ENCODE measurements around the gene RNF182.
"Not testable (repeated sequence)": the region's sequence is repeated elsewhere in the genome, so short reads cannot be mapped to it uniquely, and the experiment has no call there.

The RNF182 gene

GRCh38 chr6:13972602-13973001 is 47.9 kb downstream of the RNF182 start:
- H3K23ac ChIP-seq (ENCODE audit: low read length); H2AK5ac ChIP-seq (ENCODE audit: low read length); H4K8ac ChIP-seq (ENCODE audit: low read depth, low read length); H3K4me3 ChIP-seq (ENCODE audit: low read length); H3K18ac ChIP-seq (ENCODE audit: low read length); DNase-seq; H3K27ac ChIP-seq (ENCODE audit: low read depth, low read length); H2BK15ac ChIP-seq (replicated peaks; ENCODE audit: low read depth); H3K4me1 ChIP-seq (ENCODE audit: control insufficient read depth, low read depth, low read length); H3K27me3 ChIP-seq (ENCODE audit: insufficient read depth, low read length, poor library complexity); H2BK120ac ChIP-seq (ENCODE audit: low read depth, low read length); H3K4ac ChIP-seq (ENCODE audit: low read depth, low read length); H3K4me2 ChIP-seq (ENCODE audit: low read length); H4K5ac ChIP-seq (ENCODE audit: low read length); H3K79me1 ChIP-seq (ENCODE audit: low read length); H3K36me3 ChIP-seq (ENCODE audit: control insufficient read depth, insufficient read depth, low read length); H3K9ac ChIP-seq (ENCODE audit: low read length); H2BK5ac ChIP-seq (ENCODE audit: low read length); H3K79me2 ChIP-seq (ENCODE audit: control insufficient read depth, insufficient read depth, low read length); H3K56ac ChIP-seq (ENCODE audit: low read length): not testable (repeated sequence)
- no CpG with 5 or more reads among the region's 3 CpGs for WGBS (ENCODE audit: extremely low coverage, insufficient coverage, low lambda C conversion rate)

- not testable (repeated sequence) for H4K8ac ChIP-seq (ENCODE audit: low read depth, low read length); H3K36me3 ChIP-seq (ENCODE audit: control insufficient read depth, insufficient read depth, low read length); H3K4me2 ChIP-seq (ENCODE audit: low read length); H3K18ac ChIP-seq (ENCODE audit: low read length); H3K9ac ChIP-seq (ENCODE audit: low read length); H3K56ac ChIP-seq (ENCODE audit: low read length); H3K79me1 ChIP-seq (ENCODE audit: low read length); H3K27ac ChIP-seq (ENCODE audit: low read depth, low read length); H3K4ac ChIP-seq (ENCODE audit: low read depth, low read length); H4K5ac ChIP-seq (ENCODE audit: low read length); H3K27me3 ChIP-seq (ENCODE audit: insufficient read depth, low read length, poor library complexity); H2BK15ac ChIP-seq (replicated peaks; ENCODE audit: low read depth); H3K23ac ChIP-seq (ENCODE audit: low read length); DNase-seq; H2AK5ac ChIP-seq (ENCODE audit: low read length); H3K4me3 ChIP-seq (ENCODE audit: low read length); H3K79me2 ChIP-seq (ENCODE audit: control insufficient read depth, insufficient read depth, low read length); H2BK120ac ChIP-seq (ENCODE audit: low read depth, low read length); H2BK5ac ChIP-seq (ENCODE audit: low read length); H3K4me1 ChIP-seq (ENCODE audit: control insufficient read depth, low read depth, low read length)
- WGBS (ENCODE audit: extremely low coverage, insufficient coverage, low lambda C conversion rate), result no CpG with 5 or more reads among the region's 3 CpGs
These were observed 48.7 kb downstream of the RNF182 start for GRCh38 chr6:13973422-13973821.

GRCh38 chr6:13978102-13978640 is 53.4 kb downstream of the RNF182 start:
- Histone ChIP-seq H2BK5ac (ENCODE audit: low read length) (no peak overlapping the region), H3K27ac (ENCODE audit: low read depth, low read length) (no peak overlapping the region), H2BK15ac (replicated peaks; ENCODE audit: low read depth) (no peak overlapping the region), H3K4me2 (ENCODE audit: low read length) (no peak overlapping the region), H3K79me2 (ENCODE audit: control insufficient read depth, insufficient read depth, low read length) (no peaks in the 10 kb centered on the region), H3K27me3 (ENCODE audit: insufficient read depth, low read length, poor library complexity) (no peaks in the 10 kb centered on the region), H3K4me1 (ENCODE audit: control insufficient read depth, low read depth, low read length) (no peaks in the 10 kb centered on the region), H2BK120ac (ENCODE audit: low read depth, low read length) (no peak overlapping the region), H2AK5ac (ENCODE audit: low read length) (no peak overlapping the region), H3K36me3 (ENCODE audit: control insufficient read depth, insufficient read depth, low read length) (no peaks in the 10 kb centered on the region), H3K79me1 (ENCODE audit: low read length) (no peaks in the 10 kb centered on the region), H4K8ac (ENCODE audit: low read depth, low read length) (no peak overlapping the region), H3K4ac (ENCODE audit: low read depth, low read length) (no peak overlapping the region), H3K18ac (ENCODE audit: low read length) (no peak overlapping the region), H4K5ac (ENCODE audit: low read length) (no peak overlapping the region), H3K9ac (ENCODE audit: low read length) (no peak overlapping the region), H3K4me3 (ENCODE audit: low read length) (no peak overlapping the region), H3K56ac (ENCODE audit: low read length) (no peak overlapping the region), H3K23ac (ENCODE audit: low read length) (no peak overlapping the region)
- no CpG with 5 or more reads among the region's 6 CpGs for WGBS (ENCODE audit: extremely low coverage, insufficient coverage, low lambda C conversion rate)
- DNase-seq, result no peak

- H3K36me3 ChIP-seq (ENCODE audit: control insufficient read depth, insufficient read depth, low read length), result no peaks in the 10 kb centered on the region
- H3K27ac ChIP-seq (ENCODE audit: low read depth, low read length), result no peak overlapping the region
- no peak overlapping the region for H2AK5ac ChIP-seq (ENCODE audit: low read length)
- no peak overlapping the region for H4K5ac ChIP-seq (ENCODE audit: low read length)
- H3K4me2 ChIP-seq (ENCODE audit: low read length), result no peak overlapping the region
- H3K56ac ChIP-seq (ENCODE audit: low read length), result no peak overlapping the region
- H3K4ac ChIP-seq (ENCODE audit: low read depth, low read length), result no peak overlapping the region
- H3K79me2 ChIP-seq (ENCODE audit: control insufficient read depth, insufficient read depth, low read length), result no peaks in the 10 kb centered on the region
- DNase-seq, result no peak
- WGBS (ENCODE audit: extremely low coverage, insufficient coverage, low lambda C conversion rate), result no CpG with 5 or more reads among the region's 2 CpGs
- H2BK5ac ChIP-seq (ENCODE audit: low read length), result no peak overlapping the region
- H4K8ac ChIP-seq (ENCODE audit: low read depth, low read length), result no peak overlapping the region
- no peaks in the 10 kb centered on the region for H3K4me1 ChIP-seq (ENCODE audit: control insufficient read depth, low read depth, low read length)
- H3K23ac ChIP-seq (ENCODE audit: low read length), result no peak overlapping the region
- no peaks in the 10 kb centered on the region for H3K27me3 ChIP-seq (ENCODE audit: insufficient read depth, low read length, poor library complexity)
- H3K4me3 ChIP-seq (ENCODE audit: low read length), result no peak overlapping the region
- H2BK15ac ChIP-seq (replicated peaks; ENCODE audit: low read depth), result no peak overlapping the region
- H3K79me1 ChIP-seq (ENCODE audit: low read length), result no peaks in the 10 kb centered on the region
- no peak overlapping the region for H3K9ac ChIP-seq (ENCODE audit: low read length)
- H2BK120ac ChIP-seq (ENCODE audit: low read depth, low read length), result no peak overlapping the region
- H3K18ac ChIP-seq (ENCODE audit: low read length), result no peak overlapping the region
These were observed 54.0 kb downstream of the RNF182 start for GRCh38 chr6:13978787-13979186.

- Histone ChIP-seq H3K56ac (ENCODE audit: low read length) (no peak overlapping the region), H2BK15ac (replicated peaks; ENCODE audit: low read depth) (no peak overlapping the region), H3K79me1 (ENCODE audit: low read length) (no peaks in the 10 kb centered on the region), H3K4me2 (ENCODE audit: low read length) (no peak overlapping the region), H3K23ac (ENCODE audit: low read length) (no peak overlapping the region), H2BK120ac (ENCODE audit: low read depth, low read length) (no peak overlapping the region), H3K18ac (ENCODE audit: low read length) (no peak overlapping the region), H4K5ac (ENCODE audit: low read length) (no peak overlapping the region), H4K8ac (ENCODE audit: low read depth, low read length) (no peak overlapping the region), H3K9ac (ENCODE audit: low read length) (no peak overlapping the region), H3K4me1 (ENCODE audit: control insufficient read depth, low read depth, low read length) (no peaks in the 10 kb centered on the region), H3K36me3 (ENCODE audit: control insufficient read depth, insufficient read depth, low read length) (no peaks in the 10 kb centered on the region), H2BK5ac (ENCODE audit: low read length) (no peak overlapping the region), H2AK5ac (ENCODE audit: low read length) (no peak overlapping the region), H3K4ac (ENCODE audit: low read depth, low read length) (no peak overlapping the region), H3K79me2 (ENCODE audit: control insufficient read depth, insufficient read depth, low read length) (no peaks in the 10 kb centered on the region), H3K27ac (ENCODE audit: low read depth, low read length) (no peak overlapping the region), H3K4me3 (ENCODE audit: low read length) (no peak overlapping the region), H3K27me3 (ENCODE audit: insufficient read depth, low read length, poor library complexity) (no peaks in the 10 kb centered on the region)
- DNase-seq, result no peak
- WGBS (ENCODE audit: extremely low coverage, insufficient coverage, low lambda C conversion rate), result 100% methylated on average over 2 of the region's 9 CpGs
These were observed 54.8 kb downstream of the RNF182 start for GRCh38 chr6:13979284-13980171.

Measured in mesendoderm (in vitro differentiated cells).